OCI-LY7 (cell line): ENCODE results near the gene RFESD.

ENCODE experiments used
- CTCF ChIP-seq: fragments of 200-600 bp; sonication (generic); conservative IDR thresholded peaks from 2 replicates; pipeline ENCODE4 v1.5.1; 2014; ENCODE audit warnings: mild to moderate bottlenecking, antibody characterized with exemption, low read length, moderate library complexity, mixed read lengths
- EZH2phosphoT487 ChIP-seq: fragments of 200-600 bp; sonication (generic); IDR thresholded peaks from 2 replicates; pipeline ENCODE4 v1.6.1; 2018; ENCODE audit warnings: low read depth, borderline replicate concordance, mild to moderate bottlenecking, mixed run types, antibody characterized with exemption, low read length, moderate library complexity, mixed read lengths

- TF ChIP-seq CTCF (no peak), EZH2phosphoT487 (no peak)
Observed at GRCh38 chr5:95605786-95606185, 40.8 kb upstream of the RFESD start.
